ENCODE data around the gene ZNF268. TPM values are rescaled to one million over a fixed set of nuclear protein-coding genes. Genes with fewer than 3 reads are reported as not detected.

ZNF268 gene
- 19.7 and 22.3 TPM in 2 replicates for total RNA-seq

DNA sequence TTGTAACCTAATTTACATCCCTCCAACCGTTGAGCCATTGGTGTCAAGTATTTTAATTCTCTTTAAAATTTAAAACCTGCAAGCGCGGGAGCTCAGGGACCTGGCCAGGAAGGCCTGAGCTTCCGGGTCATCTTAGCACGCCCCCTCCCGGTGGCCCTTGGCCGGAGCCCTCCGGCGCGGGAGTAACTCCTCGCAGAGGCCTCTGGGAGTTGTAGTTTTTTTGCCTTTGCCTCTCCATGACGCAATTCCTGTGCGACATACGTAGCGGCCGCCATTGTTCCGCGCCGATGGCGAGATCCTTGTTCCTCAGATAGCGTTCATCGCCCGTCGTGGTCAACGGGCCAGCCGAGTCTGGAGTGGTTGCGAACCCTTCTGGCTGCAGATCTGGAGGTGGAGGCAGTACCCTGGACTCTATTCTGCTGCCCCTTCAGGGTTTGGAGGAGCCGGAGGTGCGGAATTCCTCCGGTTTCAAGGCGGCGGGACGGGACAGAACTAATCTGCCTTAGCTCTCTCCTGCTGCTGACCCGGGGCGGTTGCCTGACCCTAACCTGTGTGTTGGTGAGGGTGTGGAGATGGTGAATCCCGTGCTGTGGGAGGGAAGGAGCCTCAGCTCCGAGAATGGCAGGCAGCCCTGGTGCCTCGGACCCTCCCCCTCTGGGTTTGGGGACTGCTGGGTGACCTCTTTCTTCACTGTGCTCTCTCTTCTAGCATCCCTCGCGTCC, at the start of gene ZNF268:
TSS of gene ZNF268 (plus strand) at position 258 of the 722 bp plus-strand sequence. CDS start 503 bp downstream, outside the sequence.
- intact Hi-C loops (cut with micrococcal nuclease) = loop anchor here (1.0 kb wide), 8 partner anchors 51 to 352 kb away; partner anchors contain the start of genes ZNF10, ZNF140, ZNF26 and ZNF605

DNA sequence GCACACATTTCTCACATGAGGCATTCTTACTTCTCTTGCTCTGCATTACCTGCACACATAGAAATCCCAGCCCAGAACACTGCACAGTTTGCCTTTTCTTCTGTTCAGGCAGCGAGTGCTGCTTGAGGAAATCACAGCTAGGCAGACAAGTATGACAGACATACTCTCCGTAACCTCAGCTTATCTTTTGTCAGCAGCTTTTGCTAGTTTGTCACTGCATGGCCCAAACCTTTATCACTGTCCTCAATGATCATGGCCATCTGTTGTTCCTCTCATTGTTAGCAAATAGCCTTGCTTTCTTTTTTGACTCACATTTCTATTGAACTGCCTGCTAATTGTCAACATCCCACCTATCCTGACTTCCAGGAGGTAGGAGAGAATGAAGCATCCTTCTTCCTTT, 45.5 kb upstream of the ZNF268 start:
- intact Hi-C loops (cut with micrococcal nuclease) = no loop called here

DNA sequence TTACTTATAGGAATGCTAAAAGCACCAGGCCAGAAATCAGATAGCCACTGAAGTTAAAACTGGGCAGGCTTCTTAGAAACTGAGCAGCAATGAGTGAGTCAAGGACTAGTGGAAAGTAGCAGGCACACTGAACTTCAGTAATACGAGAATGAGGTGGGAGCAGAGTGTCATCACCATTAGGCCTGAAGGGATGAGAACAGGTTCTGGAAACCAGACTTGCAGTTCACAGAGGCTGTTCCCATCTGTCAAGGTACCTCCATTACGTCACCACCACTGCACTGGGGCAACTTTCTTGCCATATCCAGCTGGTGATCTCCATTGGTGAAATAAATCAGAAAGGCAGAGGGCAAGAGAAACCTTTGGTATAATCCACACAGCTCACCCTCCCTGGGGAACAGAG, 35.3 kb upstream of the ZNF268 start:
- intact Hi-C loops (cut with micrococcal nuclease) = no loop called here

GRCh38 chr12:133156125-133156690, 25.1 kb upstream of the ZNF268 start:
- intact Hi-C loops (cut with micrococcal nuclease) = no loop called here

DNA sequence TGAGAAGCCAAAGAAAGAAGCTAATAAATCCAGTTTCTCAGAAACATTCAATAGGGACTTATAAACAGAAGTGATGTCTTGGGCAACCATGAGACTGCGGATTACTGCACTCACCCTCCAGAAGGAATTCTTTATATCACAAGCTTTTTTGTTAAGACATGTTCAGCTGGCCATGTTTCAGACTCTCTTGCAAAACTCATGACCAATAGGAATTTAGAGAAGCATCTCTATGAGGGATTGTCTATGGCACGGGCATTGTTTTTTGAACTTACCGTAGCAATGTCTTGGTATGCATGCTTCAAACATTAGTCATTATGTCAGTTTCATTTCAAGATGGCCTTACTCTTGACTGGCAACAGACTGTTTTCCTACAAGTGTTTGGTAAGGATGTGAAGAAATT, 15.5 kb upstream of the ZNF268 start:
- intact Hi-C loops (cut with micrococcal nuclease) = no loop called here

DNA sequence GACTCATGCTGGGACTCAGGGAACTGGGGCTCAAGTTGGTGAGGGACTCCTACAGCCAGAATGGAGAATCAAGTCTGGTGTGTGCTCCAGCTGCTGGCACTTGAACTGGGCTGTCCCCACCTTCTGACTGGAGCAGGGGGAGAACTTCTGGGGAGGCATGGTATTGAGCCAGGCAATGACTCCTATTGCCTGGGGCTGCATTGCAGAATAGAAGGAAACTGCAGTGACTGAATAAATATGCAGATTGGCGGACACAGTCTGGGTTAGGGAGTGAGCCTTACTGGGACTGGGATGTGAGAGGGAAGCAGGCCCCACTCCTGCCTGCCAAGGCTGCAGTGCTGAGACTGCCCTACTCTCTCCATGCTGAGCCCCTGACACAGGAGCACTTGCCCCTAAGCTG, 8.8 kb upstream of the ZNF268 start:
- intact Hi-C loops (cut with micrococcal nuclease) = no loop called here

GRCh38 chr12:133174901-133175300, 6.4 kb upstream of the ZNF268 start:
- intact Hi-C loops (cut with micrococcal nuclease) = no loop called here

DNA sequence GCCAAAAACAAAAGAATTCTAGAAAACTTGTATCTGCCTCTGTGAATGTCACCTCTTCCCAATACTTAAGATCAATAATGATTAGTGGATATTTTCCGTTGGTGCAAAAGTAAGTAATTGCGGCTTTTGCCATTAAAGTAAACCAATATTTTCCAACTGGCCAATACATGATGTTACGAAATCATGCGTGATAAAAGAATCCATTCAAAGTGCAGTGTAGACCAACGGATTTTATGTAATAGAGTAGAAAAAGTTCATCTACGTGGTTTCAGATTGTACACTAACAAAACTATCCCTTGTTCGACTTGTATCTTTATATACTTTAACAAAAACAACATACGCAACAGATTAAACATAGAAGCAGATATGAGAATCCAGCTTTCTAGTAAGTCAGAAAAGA, 626 bp upstream of the ZNF268 start:
- intact Hi-C loops (cut with micrococcal nuclease) = loop anchor here (1.0 kb wide), 8 partner anchors 50 to 351 kb away; partner anchors contain the start of genes ZNF10, ZNF140, ZNF26 and ZNF605

- intact Hi-C loops (cut with micrococcal nuclease) = no loop called here
Measured at GRCh38 chr12:133190176-133190575, 8.9 kb downstream of the ZNF268 start.

GRCh38 chr12:133192847-133193246, 11.6 kb downstream of the ZNF268 start:
- intact Hi-C loops (cut with micrococcal nuclease) = no loop called here

GRCh38 chr12:133201888-133202287, 20.6 kb downstream of the ZNF268 start:
- intact Hi-C loops (cut with micrococcal nuclease) = no loop called here

GRCh38 chr12:133202493-133203343, 21.4 kb downstream of the ZNF268 start:
- intact Hi-C loops (cut with micrococcal nuclease) = no loop called here

DNA sequence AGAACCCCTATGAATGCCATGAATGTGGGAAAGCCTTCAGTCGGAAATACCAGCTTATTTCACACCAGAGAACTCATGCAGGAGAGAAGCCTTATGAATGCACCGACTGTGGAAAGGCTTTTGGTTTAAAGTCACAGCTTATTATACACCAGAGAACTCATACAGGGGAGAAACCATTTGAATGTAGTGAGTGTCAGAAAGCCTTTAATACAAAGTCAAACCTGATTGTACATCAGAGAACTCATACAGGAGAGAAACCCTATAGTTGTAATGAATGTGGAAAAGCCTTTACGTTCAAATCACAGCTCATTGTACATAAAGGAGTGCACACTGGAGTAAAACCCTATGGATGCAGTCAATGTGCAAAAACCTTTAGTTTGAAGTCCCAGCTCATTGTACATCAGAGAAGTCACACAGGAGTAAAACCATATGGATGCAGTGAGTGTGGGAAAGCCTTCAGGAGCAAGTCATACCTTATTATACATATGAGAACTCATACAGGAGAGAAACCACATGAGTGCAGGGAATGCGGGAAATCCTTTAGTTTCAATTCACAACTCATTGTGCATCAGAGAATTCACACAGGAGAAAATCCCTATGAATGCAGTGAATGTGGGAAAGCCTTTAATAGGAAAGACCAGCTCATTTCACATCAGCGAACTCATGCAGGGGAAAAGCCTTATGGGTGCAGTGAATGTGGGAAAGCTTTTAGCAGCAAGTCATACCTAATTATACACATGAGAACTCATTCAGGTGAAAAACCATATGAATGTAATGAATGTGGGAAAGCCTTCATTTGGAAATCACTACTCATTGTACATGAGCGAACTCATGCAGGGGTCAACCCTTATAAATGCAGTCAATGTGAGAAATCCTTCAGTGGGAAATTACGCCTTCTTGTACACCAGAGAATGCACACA, 22.3 kb downstream of the ZNF268 start:
- intact Hi-C loops (cut with micrococcal nuclease) = no loop called here

DNA sequence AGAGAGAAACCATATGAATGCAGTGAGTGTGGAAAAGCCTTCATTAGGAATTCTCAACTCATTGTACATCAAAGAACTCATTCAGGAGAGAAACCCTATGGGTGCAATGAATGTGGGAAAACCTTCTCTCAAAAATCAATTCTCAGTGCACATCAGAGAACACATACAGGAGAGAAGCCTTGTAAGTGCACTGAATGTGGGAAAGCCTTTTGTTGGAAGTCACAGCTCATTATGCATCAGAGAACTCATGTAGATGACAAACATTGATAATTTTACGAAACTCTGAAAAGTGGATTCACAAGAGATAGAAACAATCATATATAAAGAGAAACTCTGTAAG, 22.9 kb downstream of the ZNF268 start:
- intact Hi-C loops (cut with micrococcal nuclease) = no loop called here

DNA sequence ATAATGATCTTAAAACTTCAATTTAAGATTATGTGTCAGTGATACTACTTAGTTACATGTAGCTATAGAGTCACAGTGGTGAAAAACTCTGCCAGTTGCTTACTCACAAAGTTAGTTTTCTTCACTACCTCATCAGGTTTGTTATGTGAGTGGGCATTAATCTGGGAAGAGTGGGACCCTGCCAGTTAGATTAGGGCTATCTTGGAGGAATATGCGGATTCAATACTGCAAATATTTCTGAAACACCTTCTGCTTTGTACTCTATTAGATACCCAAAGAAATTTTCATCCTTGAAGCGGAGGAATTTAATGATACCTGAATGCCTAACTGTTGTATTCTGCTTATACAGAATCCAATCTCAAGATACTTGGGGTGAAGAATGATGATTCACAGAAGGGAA, 25.1 kb downstream of the ZNF268 start:
- intact Hi-C loops (cut with micrococcal nuclease) = no loop called here

- intact Hi-C loops (cut with micrococcal nuclease) = no loop called here
Measured at GRCh38 chr12:133215724-133216123, 34.4 kb downstream of the ZNF268 start.

DNA sequence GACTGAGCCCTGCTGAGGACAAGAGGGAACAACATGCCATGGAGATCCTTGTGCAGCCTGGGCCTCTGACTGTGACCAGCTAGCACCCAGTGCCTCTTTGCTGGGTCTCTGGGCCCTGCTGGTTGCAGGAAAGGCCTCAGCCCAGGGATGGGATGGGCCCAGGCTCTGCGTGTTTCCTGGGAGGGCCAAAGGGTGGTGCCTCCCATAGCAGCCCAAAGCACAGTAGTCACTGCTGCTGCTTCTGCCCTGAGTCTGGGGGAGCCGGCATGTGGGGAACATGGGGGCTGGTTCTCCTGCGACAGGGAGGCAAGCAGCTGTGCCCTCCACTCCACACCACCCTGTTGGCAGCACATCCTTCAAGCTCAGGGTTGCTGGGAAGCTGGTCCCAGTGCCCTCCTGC, 35.9 kb downstream of the ZNF268 start:
- intact Hi-C loops (cut with micrococcal nuclease) = no loop called here

DNA sequence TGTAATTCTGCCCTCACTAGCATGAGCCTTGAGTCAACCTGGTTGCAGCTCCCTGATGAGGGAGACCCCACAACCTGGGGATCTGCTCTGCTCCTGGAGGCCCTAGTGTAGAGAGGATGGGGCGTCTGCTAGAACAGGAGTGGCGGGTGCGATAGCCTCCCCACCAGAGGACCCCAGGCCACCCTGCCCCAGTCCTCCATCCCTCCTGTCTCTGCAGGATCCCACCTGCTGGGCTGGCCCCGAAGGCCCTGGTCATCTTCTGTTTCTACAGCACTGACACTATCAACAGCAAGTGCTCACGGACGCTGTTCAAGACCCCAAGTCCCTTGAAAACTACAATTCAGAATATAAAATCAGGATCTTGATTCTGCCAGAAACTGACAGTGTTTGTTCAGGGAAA, 39.2 kb downstream of the ZNF268 start:
- intact Hi-C loops (cut with micrococcal nuclease) = no loop called here

DNA sequence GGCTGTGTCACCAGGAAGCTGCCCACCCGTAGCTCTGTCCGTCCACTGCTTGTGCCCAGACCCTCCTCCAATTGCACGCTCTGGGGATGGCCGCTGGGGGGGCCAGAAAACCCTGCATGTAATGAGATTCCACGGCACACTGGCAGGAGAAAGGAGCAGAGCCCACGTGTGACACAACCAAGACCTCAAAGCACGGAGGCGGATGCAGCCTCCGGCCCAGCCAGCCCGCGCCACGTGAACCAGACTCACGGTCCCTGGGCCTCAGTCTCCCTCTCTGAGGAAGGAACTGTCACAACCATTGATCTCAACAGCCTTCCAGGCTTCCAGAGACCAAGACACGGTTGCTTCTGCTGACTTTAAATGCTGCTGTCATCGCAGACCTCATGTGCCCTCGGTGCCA, 39.9 kb downstream of the ZNF268 start:
- intact Hi-C loops (cut with micrococcal nuclease) = no loop called here

- intact Hi-C loops (cut with micrococcal nuclease) = no loop called here
Measured at GRCh38 chr12:133222211-133222610, 40.9 kb downstream of the ZNF268 start.

DNA sequence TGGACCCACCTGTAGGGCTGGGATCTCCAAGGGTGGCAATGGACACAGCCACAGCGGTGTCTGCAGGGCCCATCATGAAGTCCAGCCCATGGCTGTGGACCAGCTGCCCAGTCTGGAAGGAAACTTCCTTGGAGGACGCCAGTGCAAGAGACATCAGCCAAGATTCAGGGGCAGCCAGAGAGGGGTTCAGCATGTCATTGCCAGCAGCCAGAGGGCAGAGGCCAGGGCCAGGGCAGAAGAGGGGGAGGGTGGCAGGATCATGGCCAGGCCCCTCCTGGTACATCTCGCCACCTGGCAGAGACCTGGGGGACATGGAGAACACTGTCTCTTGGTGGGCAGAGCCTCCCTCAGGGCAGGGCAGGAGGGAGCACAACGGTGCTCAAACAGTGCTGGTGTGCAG, 44.2 kb downstream of the ZNF268 start:
- intact Hi-C loops (cut with micrococcal nuclease) = no loop called here
